ENCODE results near the gene REST.

The REST gene

GRCh38 chr4:56940971-56941370 is 33.3 kb downstream of the REST start:
- DNase-seq (ENCODE audit: low spot score) (no peak), ATAC-seq (ENCODE audit: low read depth) (no peak)
- Histone ChIP-seq H3K27ac (ENCODE audit: poor library complexity, severe bottlenecking) (no peak overlapping the region), H3K9me3 (ENCODE audit: severe bottlenecking) (no peaks in the 10 kb centered on the region), H3K36me3 (ENCODE audit: low read depth) (peaks cover 13% of the 10 kb centered on the region; the same call in 1 of the 2 replicates), H3K4me3 (ENCODE audit: severe bottlenecking) (no peak overlapping the region), H3K27me3 (ENCODE audit: insufficient read depth, poor library complexity, severe bottlenecking) (no peaks in the 10 kb centered on the region), H3K4me1 (ENCODE audit: insufficient read depth, poor library complexity, severe bottlenecking) (peaks cover 9% of the 10 kb centered on the region)
- no peak for TF ChIP-seq CTCF (IDR thresholded peaks at IDR 0.05; ENCODE audit: poor library complexity, severe bottlenecking)

DNA sequence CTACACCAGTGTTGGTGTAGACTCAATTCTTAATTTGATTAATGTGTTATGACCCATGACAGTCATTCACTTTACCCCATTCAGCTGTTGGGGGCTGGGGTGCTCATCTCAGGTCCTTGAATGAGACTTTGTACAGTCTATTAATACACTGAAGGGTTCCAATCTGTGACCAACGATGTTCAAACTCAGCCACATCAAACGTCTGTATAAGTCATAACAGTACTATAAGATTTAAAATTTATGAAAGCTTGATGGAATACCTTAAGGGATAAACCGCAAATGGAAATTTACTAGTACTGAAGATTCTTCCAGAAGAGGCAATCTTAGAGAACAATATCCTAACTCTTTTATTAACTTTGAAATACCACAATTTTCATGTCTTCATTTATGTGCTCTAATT is 33.7 kb downstream of the REST start:
- H3K9me3 ChIP-seq (ENCODE audit: severe bottlenecking) = no peaks in the 10 kb centered on the region
- peaks cover 13% of the 10 kb centered on the region; the same call in 1 of the 2 replicates for H3K36me3 ChIP-seq (ENCODE audit: low read depth)
- DNase-seq (ENCODE audit: low spot score) (no peak), ATAC-seq (ENCODE audit: low read depth) (no peak)
- TF ChIP-seq CTCF (IDR thresholded peaks at IDR 0.05; ENCODE audit: poor library complexity, severe bottlenecking) = no peak
- H3K4me3 ChIP-seq (ENCODE audit: severe bottlenecking) = no peak overlapping the region
- peaks cover 9% of the 10 kb centered on the region for H3K4me1 ChIP-seq (ENCODE audit: insufficient read depth, poor library complexity, severe bottlenecking)
- H3K27ac ChIP-seq (ENCODE audit: poor library complexity, severe bottlenecking) = no peak overlapping the region
- no peaks in the 10 kb centered on the region for H3K27me3 ChIP-seq (ENCODE audit: insufficient read depth, poor library complexity, severe bottlenecking)

GRCh38 chr4:56953680-56954520 is 46.2 kb downstream of the REST start:
- H3K36me3 ChIP-seq (ENCODE audit: low read depth) = no peaks in the 10 kb centered on the region
- no peak overlapping the region for H3K27ac ChIP-seq (ENCODE audit: poor library complexity, severe bottlenecking)
- no peak for TF ChIP-seq CTCF (IDR thresholded peaks at IDR 0.05; ENCODE audit: poor library complexity, severe bottlenecking)
- peaks cover 3% of the 10 kb centered on the region for H3K4me1 ChIP-seq (ENCODE audit: insufficient read depth, poor library complexity, severe bottlenecking)
- no peak overlapping the region for H3K4me3 ChIP-seq (ENCODE audit: severe bottlenecking)
- H3K9me3 ChIP-seq (ENCODE audit: severe bottlenecking) = no peaks in the 10 kb centered on the region
- ATAC-seq (ENCODE audit: low read depth) = no peak
- DNase-seq (ENCODE audit: low spot score) = no peak
- H3K27me3 ChIP-seq (ENCODE audit: insufficient read depth, poor library complexity, severe bottlenecking) = no peaks in the 10 kb centered on the region

- H3K4me3 ChIP-seq (ENCODE audit: severe bottlenecking) = no peak overlapping the region
- no peak for DNase-seq (ENCODE audit: low spot score)
- no peak for TF ChIP-seq CTCF (IDR thresholded peaks at IDR 0.05; ENCODE audit: poor library complexity, severe bottlenecking)
- no peaks in the 10 kb centered on the region for H3K27me3 ChIP-seq (ENCODE audit: insufficient read depth, poor library complexity, severe bottlenecking)
- peak; percentile 92 for ATAC-seq (ENCODE audit: low read depth)
- peaks cover 3% of the 10 kb centered on the region for H3K4me1 ChIP-seq (ENCODE audit: insufficient read depth, poor library complexity, severe bottlenecking)
- H3K36me3 ChIP-seq (ENCODE audit: low read depth) = peaks cover 14% of the 10 kb centered on the region
- no peak overlapping the region for H3K27ac ChIP-seq (ENCODE audit: poor library complexity, severe bottlenecking)
- H3K9me3 ChIP-seq (ENCODE audit: severe bottlenecking) = no peaks in the 10 kb centered on the region
These were observed 50.4 kb downstream of the REST start for GRCh38 chr4:56958111-56958517.

- Histone ChIP-seq H3K36me3 (ENCODE audit: low read depth) (peaks cover 22% of the 10 kb centered on the region), H3K4me1 (ENCODE audit: insufficient read depth, poor library complexity, severe bottlenecking) (peaks cover 3% of the 10 kb centered on the region), H3K9me3 (ENCODE audit: severe bottlenecking) (no peaks in the 10 kb centered on the region), H3K27ac (ENCODE audit: poor library complexity, severe bottlenecking) (no peak overlapping the region), H3K4me3 (ENCODE audit: severe bottlenecking) (no peak overlapping the region), H3K27me3 (ENCODE audit: insufficient read depth, poor library complexity, severe bottlenecking) (no peaks in the 10 kb centered on the region)
- ATAC-seq (ENCODE audit: low read depth) = no peak
- TF ChIP-seq CTCF (IDR thresholded peaks at IDR 0.05; ENCODE audit: poor library complexity, severe bottlenecking) = no peak
- DNase-seq (ENCODE audit: low spot score) = no peak
These were observed 51.4 kb downstream of the REST start for GRCh38 chr4:56959100-56959499.
